CD4-positive, alpha-beta T cell treated with Interleukin-15 for 4 hours (primary cell): ENCODE results near the gene NKX6-2.

Experiments used
- DNase-seq: peaks from one replicate; pipeline ENCODE4 v3.0.0-alpha.2; 2020; ENCODE audit warnings: low spot score

NKX6-2 gene

DNA sequence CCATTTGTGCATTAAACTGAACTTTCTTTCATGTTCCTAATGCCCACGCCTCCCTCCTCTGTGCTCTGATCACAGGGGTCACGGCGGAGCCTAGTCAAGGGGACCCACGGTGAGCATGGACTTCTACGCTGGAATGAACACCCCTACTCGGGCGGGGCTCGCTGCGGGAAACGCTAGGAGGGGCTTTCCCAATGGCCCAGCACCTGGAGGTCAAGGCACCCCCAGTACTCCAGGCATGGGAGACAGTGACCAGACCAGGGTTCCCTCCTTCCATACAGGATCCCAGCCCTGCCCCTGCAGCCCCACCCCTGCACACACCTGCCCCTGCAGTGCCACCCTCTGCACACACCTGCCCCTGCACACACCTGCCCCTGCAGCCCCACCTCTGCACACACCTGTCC, 27.1 kb upstream of the NKX6-2 start:
- no peak for DNase-seq

DNA sequence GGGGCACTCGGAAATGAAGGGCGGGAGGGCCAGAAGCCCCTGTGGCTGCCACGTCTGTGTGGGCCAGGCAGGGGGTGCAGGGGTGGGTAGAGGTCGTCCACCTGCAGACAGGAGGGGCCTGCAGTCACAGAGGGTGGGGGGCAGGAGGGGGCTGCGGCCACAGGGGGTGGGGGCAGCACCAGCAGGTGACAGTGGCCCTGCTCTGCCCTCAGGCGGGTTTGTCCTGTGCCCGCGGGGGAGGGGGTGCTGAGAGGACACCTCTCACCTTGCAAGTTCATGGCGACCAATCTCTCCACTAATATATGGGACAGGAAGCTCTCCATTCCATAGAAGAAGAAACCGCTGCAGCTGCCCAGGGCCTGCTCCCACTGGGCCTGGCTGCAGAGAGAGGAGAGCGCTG, 26.6 kb upstream of the NKX6-2 start:
- DNase-seq = no peak

- no peak for DNase-seq
Measured at GRCh38 chr10:132811891-132812481, 26.0 kb upstream of the NKX6-2 start.

DNA sequence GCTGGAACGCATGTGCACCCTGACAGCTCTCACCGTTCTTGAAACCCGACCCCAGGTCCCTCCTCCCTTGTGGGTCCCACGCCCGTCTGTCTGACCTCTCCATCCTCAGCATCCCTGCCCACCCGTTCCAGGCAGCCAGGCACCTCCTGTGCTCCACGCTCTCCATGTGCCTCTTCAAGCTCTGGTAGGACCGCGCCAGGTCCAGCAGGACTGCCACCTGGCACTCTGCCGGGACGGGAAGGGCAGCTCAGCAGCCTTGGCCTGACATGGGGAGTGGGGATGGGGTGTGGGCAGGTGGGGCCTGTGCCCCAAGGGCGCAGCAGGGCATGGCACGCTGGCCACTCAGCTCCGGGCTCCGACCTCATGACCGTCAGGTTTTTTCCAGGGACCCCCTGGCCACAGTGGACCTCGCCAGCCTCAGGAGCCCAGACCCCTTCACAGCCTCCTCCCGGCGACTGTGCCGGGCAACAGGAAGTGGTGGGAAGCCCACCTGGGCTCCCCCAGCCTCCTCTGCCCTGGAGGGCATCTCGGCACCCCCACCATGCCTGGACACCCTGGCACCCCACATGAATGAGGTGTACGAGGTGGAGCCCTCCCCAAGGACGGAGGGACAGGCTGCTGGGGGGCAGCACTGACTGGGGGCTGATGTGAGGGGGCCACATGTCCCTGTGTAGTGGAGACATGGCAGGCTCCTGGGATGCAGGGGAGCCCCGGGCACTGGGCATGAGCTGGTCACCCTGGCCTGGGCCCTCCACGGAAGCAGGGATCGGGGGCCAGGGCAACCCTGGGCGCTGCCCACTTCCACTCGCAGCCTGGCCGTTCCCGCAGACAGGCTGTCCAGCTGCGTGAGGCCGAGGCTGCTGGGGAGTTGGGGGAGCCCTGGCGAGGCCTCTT, 25.1 kb upstream of the NKX6-2 start:
- DNase-seq = no peak

- DNase-seq = no peak
Measured at GRCh38 chr10:132810141-132810806, 24.3 kb upstream of the NKX6-2 start.

DNA sequence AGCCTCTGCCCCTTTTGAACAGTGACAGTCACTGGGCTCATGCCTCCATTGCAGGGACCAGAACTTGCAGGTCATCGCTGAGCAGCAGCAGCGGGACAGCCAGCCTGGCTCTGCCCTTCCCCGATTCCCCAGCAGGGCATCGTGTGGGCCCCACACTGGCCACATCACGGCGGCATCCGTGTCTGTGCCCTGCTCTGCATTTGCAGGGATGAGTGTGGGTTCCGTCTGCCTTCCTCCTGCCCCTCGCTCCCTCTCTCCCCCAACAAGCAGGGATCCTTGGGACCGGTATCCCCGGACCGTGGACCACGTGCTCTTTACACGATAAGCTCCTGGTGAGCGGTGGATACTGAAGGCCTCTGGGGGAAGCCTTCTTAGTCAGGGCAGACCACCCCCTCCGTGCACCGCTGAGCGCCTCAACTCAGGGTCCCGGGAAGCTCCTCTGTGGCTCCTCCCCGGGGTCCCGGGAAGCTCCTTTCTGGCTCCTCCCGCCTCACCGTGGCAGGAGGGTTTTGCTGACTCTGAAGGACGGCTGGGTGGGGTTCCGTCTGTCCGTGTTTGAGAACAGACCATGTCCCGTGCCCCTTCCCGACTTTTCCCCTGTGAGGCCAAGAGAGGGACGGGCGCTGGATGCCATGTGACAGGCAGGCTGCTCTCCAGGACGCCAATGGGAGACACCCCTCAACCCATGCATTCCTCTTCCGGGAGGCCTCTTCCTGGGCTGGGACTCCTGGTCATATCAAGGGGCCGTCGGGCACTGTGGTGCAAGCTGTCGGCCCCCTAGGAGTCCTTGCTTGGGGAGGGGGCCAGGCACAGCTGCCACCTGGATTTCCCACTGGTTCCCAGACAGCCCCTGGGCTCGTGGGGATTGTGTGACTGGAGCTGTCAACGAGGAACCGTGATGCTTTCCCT, 23.5 kb upstream of the NKX6-2 start:
- no peak for DNase-seq

GRCh38 chr10:132808383-132809231, 22.7 kb upstream of the NKX6-2 start:
- DNase-seq = no peak

DNA sequence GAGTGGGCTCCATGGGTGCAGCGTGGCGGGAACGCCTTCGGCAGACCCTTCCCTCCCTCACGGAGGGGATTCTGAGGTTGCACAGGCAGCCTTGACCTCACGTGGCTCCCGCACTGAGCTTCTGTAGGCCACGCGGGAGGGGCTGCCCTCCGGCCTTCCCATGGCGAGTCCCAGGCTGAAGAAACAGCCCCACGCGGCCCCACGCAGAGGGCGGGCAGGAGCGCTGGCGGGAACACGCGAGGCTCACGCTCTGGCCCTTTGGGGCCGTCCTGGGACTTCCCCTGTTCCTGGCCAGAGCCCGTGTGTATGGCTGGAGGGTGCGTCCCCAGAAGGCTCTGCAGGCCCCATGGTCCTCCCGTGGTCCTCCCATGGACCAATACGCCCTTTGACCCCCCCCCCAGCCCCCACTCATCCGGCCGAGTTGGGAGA, 21.7 kb upstream of the NKX6-2 start:
- no peak for DNase-seq

DNA sequence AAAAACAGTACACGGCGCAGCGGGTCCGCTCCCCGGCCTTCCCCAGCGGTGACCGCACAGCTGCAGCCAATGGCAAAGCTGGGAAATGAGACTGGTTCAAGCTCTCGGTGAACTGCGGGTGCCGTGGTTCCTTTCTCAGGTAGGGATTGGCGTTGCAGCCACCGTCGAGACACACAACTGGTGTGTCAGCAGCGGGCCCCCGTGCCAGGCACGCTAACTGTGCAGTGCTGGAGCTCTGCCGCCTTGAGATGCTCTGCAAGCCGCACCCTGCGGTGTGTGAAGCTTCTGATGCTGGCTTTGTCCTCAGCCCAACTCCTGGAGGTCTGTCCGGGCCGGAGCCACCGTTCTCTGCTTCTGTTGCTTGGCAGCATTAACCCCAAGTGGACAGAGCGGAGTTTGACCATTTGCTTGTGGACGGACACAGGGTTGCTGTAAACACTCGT, 20.6 kb upstream of the NKX6-2 start:
- DNase-seq = no peak

- DNase-seq = no peak
Measured at GRCh38 chr10:132806110-132806509, 20.2 kb upstream of the NKX6-2 start.

DNA sequence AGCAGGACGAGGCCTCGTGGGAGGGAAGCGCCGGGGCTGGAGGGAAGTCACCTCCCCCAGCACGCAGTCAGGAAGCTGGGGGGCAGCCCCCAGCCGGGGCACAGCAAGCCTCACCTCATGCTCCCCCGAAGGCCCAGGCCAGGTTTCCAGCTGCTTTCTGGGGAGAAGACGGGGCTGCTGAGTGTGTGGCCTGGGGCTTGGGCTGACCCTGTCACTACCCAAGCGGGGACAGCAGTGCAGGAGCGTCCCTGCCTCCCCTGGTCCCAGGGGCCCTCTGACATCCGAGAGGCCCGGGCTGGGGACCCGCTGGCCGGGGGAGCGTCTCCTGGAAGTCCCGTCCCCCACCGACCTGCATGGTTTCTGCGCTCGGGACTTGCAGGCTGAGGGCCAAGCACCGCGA, 19.7 kb upstream of the NKX6-2 start:
- DNase-seq = no peak

DNA sequence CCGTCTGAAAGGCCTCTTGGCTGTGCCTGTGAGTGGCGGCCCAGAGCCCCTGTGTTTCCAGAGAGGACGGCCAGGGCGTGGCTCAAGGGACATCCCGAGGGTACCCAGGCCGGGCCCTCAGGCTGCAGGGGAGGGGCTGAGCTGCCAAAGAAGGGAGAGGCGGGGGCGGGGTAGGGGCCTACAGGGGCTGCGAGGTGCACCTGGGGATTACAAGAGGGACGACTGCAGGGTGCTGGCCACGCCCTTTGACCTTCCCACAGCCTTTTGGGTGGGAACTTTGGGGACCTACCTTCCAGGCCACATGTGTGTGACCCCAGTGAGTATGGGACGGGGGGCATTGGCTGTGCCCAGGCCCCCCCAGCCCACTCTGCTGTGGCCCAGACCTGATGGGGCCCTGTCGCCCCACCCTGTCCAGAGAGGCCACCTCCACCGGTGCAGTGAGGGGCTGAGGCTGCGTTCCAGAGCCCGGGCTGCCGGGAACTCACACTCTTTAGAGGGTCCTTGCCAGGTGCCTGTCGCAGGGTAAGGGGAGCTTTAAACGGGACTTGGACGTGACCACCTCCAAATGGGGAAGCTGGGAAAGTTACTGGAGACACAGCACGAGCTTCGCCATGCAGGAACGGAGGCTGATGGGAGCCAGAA, 19.0 kb upstream of the NKX6-2 start:
- DNase-seq = no peak

- DNase-seq = no peak
Measured at GRCh38 chr10:132804287-132804686, 18.3 kb upstream of the NKX6-2 start.

DNA sequence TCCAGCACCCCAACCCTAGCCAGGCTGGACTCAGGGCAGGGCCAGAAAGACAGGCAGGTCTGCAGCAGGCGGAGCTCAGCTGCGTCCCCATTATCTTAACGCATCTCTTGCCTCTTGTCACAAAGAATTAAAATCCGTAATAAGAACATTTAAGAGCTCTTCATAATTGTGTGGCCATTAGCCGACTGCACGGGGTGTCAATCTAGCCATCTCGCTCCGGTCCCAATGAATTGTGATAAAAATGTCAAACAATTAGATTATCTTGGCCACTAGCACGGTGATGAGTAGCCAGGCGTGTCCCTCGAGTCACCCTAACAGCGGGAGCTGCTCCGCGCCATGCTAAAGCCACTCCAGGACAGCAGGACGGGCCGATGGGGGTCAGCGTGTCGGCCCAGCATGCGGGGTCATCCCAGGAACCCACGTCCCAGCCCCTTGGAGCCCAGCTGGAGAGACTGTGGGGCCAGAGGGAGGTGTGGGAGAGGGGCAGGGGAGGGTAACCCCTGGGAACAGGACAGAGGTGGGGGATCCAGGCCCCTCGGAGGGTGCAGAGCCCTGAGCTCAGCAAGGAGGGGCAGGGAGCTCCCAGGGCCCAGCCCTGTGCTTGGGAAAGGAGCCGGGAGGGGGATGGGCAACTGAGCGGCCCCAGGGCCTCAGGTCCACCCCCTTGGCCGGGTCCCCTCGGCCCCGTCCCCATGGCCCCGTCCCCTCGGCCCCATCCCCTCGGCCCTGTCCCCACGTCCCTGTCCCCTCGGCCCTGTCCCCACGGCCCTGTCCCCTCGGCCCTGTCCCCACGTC, 17.7 kb upstream of the NKX6-2 start:
- DNase-seq = no peak

- DNase-seq = no peak
Measured at GRCh38 chr10:132802694-132803320, 16.9 kb upstream of the NKX6-2 start.

GRCh38 chr10:132802048-132802447, 16.1 kb upstream of the NKX6-2 start:
- DNase-seq = no peak

DNA sequence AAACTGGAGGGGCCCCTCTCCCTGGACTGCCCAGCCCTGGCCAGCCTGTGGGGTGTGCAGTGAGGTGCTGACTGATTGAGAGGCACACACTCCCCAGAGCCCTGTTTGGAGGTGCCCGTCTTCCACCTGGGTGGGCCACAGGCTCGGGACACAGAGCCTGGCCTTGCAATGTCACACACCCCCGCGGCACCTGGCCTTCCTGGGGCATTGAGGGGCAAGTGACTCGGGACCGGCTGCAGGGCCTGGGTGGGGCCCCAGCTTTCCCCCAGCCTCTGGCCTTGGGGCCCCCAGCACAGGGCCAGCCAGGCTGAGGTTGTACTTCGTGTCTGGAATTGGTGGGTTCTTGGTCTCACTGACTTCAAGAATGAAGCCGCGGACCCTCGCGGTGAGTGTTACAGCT, 13.9 kb upstream of the NKX6-2 start:
- no peak for DNase-seq

GRCh38 chr10:132798876-132799275, 12.9 kb upstream of the NKX6-2 start:
- DNase-seq = no peak

DNA sequence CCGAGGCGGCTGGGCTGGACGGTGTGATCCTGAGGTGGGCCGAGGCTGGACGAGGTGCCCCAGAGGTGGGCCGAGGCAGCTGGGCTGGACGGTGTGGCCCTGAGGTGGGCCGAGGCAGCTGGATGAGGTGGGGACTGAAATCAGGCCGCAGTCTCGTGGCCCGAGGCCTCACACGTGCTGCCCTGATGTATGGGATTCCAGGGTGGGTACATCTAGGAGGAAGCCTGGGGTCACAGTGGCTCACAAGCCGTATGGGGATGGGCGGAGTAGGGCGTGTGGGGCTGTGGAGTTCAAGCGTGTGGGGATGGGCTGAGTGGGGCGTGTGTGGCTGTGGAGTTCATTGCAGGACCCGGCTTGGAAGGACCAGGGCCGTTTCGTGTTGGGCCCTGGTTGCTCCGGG, 12.5 kb upstream of the NKX6-2 start:
- DNase-seq = no peak
